Ishikawa (cell line): ENCODE results near the gene TMEM54.

Experiments
- CEBPB ChIP-seq: IDR thresholded peaks from 2 replicates; pipeline ENCODE4 v1.6.1; 2012
- CREB1 ChIP-seq: IDR thresholded peaks from 2 replicates; pipeline ENCODE4 v1.6.1; 2012; ENCODE audit warnings: low read depth
- EGR1 ChIP-seq: IDR thresholded peaks from 2 replicates; pipeline ENCODE4 v1.6.1; 2012
- EP300 ChIP-seq: IDR thresholded peaks from 2 replicates; pipeline ENCODE4 v1.6.1; 2012; ENCODE audit warnings: borderline replicate concordance
- FOXM1 ChIP-seq: IDR thresholded peaks from 2 replicates; pipeline ENCODE4 v1.6.1; 2012; ENCODE audit warnings: low read depth, borderline replicate concordance
- MAX ChIP-seq: IDR thresholded peaks from 2 replicates; pipeline ENCODE4 v1.6.1; 2012
- NFIC ChIP-seq: IDR thresholded peaks from 2 replicates; pipeline ENCODE4 v1.6.1; 2012
- RAD21 ChIP-seq: IDR thresholded peaks from 2 replicates; pipeline ENCODE4 v1.6.1; 2012; ENCODE audit warnings: low read depth
- REST ChIP-seq: IDR thresholded peaks from 2 replicates; pipeline ENCODE4 v1.6.1; 2012; ENCODE audit warnings: low read depth, mild to moderate bottlenecking
- TAF1 ChIP-seq: IDR thresholded peaks from 2 replicates; pipeline ENCODE4 v1.6.1; 2012; ENCODE audit warnings: low read depth, mild to moderate bottlenecking
- TCF12 ChIP-seq: IDR thresholded peaks from 2 replicates; pipeline ENCODE4 v1.6.1; 2012; ENCODE audit warnings: low read depth
- TEAD4 ChIP-seq: IDR thresholded peaks from 2 replicates; pipeline ENCODE4 v1.6.1; 2012
- USF1 ChIP-seq: IDR thresholded peaks from 2 replicates; pipeline ENCODE4 v1.6.1; 2012
- YY1 ChIP-seq: IDR thresholded peaks from 2 replicates; pipeline ENCODE4 v1.6.1; 2012; ENCODE audit warnings: low read depth
- ZBTB7A ChIP-seq: IDR thresholded peaks from 2 replicates; pipeline ENCODE4 v1.6.1; 2012; ENCODE audit warnings: low read depth

TMEM54 gene

GRCh38 chr1:32901823-32902534 lies 790 bp upstream of the TMEM54 start:
- TF ChIP-seq FOXM1 = no peak
- TF ChIP-seq RAD21 = no peak
- no peak for TF ChIP-seq EP300
- no peak for TF ChIP-seq USF1
- TF ChIP-seq CEBPB = no peak
- no peak for TF ChIP-seq EGR1
- TF ChIP-seq TCF12 = no peak
- TF ChIP-seq REST = no peak
- no peak for TF ChIP-seq MAX
- TF ChIP-seq NFIC = no peak
- no peak for TF ChIP-seq YY1
- no peak for TF ChIP-seq TAF1
- TF ChIP-seq TEAD4 = no peak
- no peak for TF ChIP-seq ZBTB7A
- no peak for TF ChIP-seq CREB1

GRCh38 chr1:32900371-32900955 lies 726 bp downstream of the TMEM54 start:
- TF ChIP-seq USF1 (no peak), ZBTB7A (peak; percentile 45; the same call in 1 of the 2 replicates), FOXM1 (no peak), CREB1 (no peak), REST (no peak), CEBPB (no peak)

GRCh38 chr1:32899586-32900296 lies 1.4 kb downstream of the TMEM54 start:
- TF ChIP-seq CREB1 = no peak
- no peak for TF ChIP-seq RAD21
- no peak for TF ChIP-seq YY1
- no peak for TF ChIP-seq TEAD4
- no peak for TF ChIP-seq CEBPB
- TF ChIP-seq USF1 = no peak
- no peak for TF ChIP-seq REST
- TF ChIP-seq EP300 = no peak
- TF ChIP-seq MAX = no peak
- TF ChIP-seq EGR1 = no peak
- TF ChIP-seq ZBTB7A = no peak
- TF ChIP-seq TAF1 = no peak

- TF ChIP-seq TAF1 (no peak), TEAD4 (no peak), FOXM1 (no peak), YY1 (no peak), EGR1 (no peak), TCF12 (no peak), REST (no peak), MAX (no peak), NFIC (no peak), RAD21 (no peak), EP300 (no peak), ZBTB7A (no peak), CREB1 (no peak), USF1 (no peak)
These were observed 2.2 kb downstream of the TMEM54 start for GRCh38 chr1:32898958-32899357.
